KBM-7 (cell line): ENCODE results near the gene TCEA3.
"Not testable (repeated sequence)": the region's sequence is repeated elsewhere in the genome, so short reads cannot be mapped to it uniquely, and the experiment has no call there.

ENCODE experiments used
- DNase-seq: peaks from one replicate; pipeline ENCODE4 v3.0.0-alpha.2; 2015
- in situ Hi-C: fragments of 300-500 bp; cut with MboI; formaldehyde crosslinking; loops from 2 replicates; pipeline ENCODE4 v1.14.3; 2020; ENCODE audit warnings: low sequenced_read_pairs, low pct_unique_long_range_greater_than_20kb, mixed read lengths

The TCEA3 gene

GRCh38 chr1:23399229-23399628 is 25.3 kb downstream of the TCEA3 start:
- in situ Hi-C loops: no loop called here
- no peak for DNase-seq

GRCh38 chr1:23397908-23398307 is 26.6 kb downstream of the TCEA3 start:
- in situ Hi-C loops: no loop called here
- no peak for DNase-seq

- no peak for DNase-seq
- in situ Hi-C loops: no loop called here
Observed at GRCh38 chr1:23396380-23396779, 28.2 kb downstream of the TCEA3 start.

GRCh38 chr1:23395849-23396248 is 28.7 kb downstream of the TCEA3 start:
- in situ Hi-C loops: no loop called here
- no peak for DNase-seq

- DNase-seq: no peak
- in situ Hi-C loops: no loop called here
Observed at GRCh38 chr1:23395154-23395724, 29.3 kb downstream of the TCEA3 start.

- no peak for DNase-seq
- in situ Hi-C loops: no loop called here
Observed at GRCh38 chr1:23394684-23395083, 29.9 kb downstream of the TCEA3 start.

GRCh38 chr1:23394181-23394580 is 30.4 kb downstream of the TCEA3 start:
- no peak for DNase-seq

GRCh38 chr1:23393706-23394105 is 30.8 kb downstream of the TCEA3 start:
- in situ Hi-C loops: no loop called here
- DNase-seq: no peak

More at GRCh38 chr1:23394181-23394580, 30.4 kb downstream of the TCEA3 start:
- in situ Hi-C loops: no loop called here

- in situ Hi-C loops: no loop called here
- no peak for DNase-seq
Observed at GRCh38 chr1:23392125-23392855, 32.3 kb downstream of the TCEA3 start.

GRCh38 chr1:23389837-23390321 is 34.7 kb downstream of the TCEA3 start:
- DNase-seq: peak; percentile 78
- in situ Hi-C loops: no loop called here

GRCh38 chr1:23387494-23387893 is 37.1 kb downstream of the TCEA3 start:
- in situ Hi-C loops: no loop called here
- no peak for DNase-seq

- in situ Hi-C loops: no loop called here
- DNase-seq: no peak
Observed at GRCh38 chr1:23385119-23385621, 39.4 kb downstream of the TCEA3 start.

GRCh38 chr1:23384312-23385058 is 40.1 kb downstream of the TCEA3 start:
- DNase-seq: peak; percentile 55
- in situ Hi-C loops: no loop called here

GRCh38 chr1:23383577-23384311 is 40.8 kb downstream of the TCEA3 start:
- in situ Hi-C loops: no loop called here
- DNase-seq: no peak

GRCh38 chr1:23381233-23381885 is 43.2 kb downstream of the TCEA3 start:
- in situ Hi-C loops: no loop called here

GRCh38 chr1:23380719-23381118 is 43.8 kb downstream of the TCEA3 start:
- in situ Hi-C loops: no loop called here

More at GRCh38 chr1:23381233-23381885, 43.2 kb downstream of the TCEA3 start:
- peak; percentile 51 for DNase-seq

GRCh38 chr1:23380236-23380635 is 44.3 kb downstream of the TCEA3 start:
- DNase-seq, in situ Hi-C loops: not testable (repeated sequence)

More at GRCh38 chr1:23380719-23381118, 43.8 kb downstream of the TCEA3 start:
- DNase-seq: no peak

- in situ Hi-C loops: no loop called here
- no peak for DNase-seq
Observed at GRCh38 chr1:23376890-23377811, 47.4 kb downstream of the TCEA3 start.
